ENCODE results near the gene DTD2.

DNA sequence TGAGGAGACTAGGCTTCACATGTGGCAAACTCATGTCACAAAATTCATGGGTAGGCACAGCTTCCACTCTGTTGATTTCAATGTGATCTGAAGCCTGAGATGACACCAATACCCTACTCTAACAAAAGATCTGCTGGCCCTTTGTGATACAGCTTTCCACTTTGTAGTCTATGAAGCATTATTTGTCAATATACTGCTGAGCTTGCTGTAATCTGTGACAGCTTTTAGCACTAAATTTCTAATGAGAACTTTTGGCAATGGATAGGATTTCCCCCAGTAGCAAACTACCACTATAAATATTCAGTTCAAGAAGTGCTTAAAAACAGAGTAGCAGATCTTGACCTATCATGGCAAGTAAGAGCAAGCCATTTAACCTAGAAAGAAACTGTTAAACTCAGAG, 31.4 kb downstream of the DTD2 start:
- TF ChIP-seq EZH2 (IDR thresholded peaks at IDR 0.05; ENCODE audit: low read depth, low read length, severe bottlenecking) (no peak), SP2 (IDR thresholded peaks at IDR 0.05; ENCODE audit: low read length) (no peak), ZNF274 (IDR thresholded peaks at IDR 0.05; ENCODE audit: borderline replicate concordance, extremely low read depth, low read length) (no peak), JUN (IDR thresholded peaks at IDR 0.05; ENCODE audit: low read depth, low read length) (no peak)
- TF ChIP-seq, protein P1, sequence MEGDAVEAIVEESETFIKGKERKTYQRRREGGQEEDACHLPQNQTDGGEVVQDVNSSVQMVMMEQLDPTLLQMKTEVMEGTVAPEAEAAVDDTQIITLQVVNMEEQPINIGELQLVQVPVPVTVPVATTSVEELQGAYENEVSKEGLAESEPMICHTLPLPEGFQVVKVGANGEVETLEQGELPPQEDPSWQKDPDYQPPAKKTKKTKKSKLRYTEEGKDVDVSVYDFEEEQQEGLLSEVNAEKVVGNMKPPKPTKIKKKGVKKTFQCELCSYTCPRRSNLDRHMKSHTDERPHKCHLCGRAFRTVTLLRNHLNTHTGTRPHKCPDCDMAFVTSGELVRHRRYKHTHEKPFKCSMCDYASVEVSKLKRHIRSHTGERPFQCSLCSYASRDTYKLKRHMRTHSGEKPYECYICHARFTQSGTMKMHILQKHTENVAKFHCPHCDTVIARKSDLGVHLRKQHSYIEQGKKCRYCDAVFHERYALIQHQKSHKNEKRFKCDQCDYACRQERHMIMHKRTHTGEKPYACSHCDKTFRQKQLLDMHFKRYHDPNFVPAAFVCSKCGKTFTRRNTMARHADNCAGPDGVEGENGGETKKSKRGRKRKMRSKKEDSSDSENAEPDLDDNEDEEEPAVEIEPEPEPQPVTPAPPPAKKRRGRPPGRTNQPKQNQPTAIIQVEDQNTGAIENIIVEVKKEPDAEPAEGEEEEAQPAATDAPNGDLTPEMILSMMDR (IDR thresholded peaks at IDR 0.05; ENCODE audit: control extremely low read depth in 1 of 3, insufficient read depth in 1 of 3, low read depth in 1 of 3, low read length in 3 of 3) = no peak
